IMR-90 (cell line): Measurements from ENCODE around the gene OSGEP. TPM values are rescaled to one million over a fixed set of nuclear protein-coding genes. Genes with fewer than 3 reads are reported as not detected.
A peak's percentile ranks its signal among the peaks of the same experiment; 100 is the strongest.
"Not testable (repeated sequence)": the region's sequence is repeated elsewhere in the genome, so short reads cannot be mapped to it uniquely, and the experiment has no call there.

Source experiments
- ATAC-seq: fragments of 200-7000 bp; cut with Tn5 transposase; 2 replicates; pipeline ENCODE4 v1.9.1; 2020; ENCODE audit warnings: low read depth, mild to moderate bottlenecking, moderate library complexity
- BruUV-seq: library from RNA; stranded (reverse); fragments of 400-500 nt; replicated peaks from 2 replicates; lab custom pipeline; 2021; lab: Mats Ljungman, UMichigan
- CTCF ChIA-PET: fragments of 300-600 bp; formaldehyde crosslinking; extraction: SDS; loops from one replicate; lab custom pipeline; 2021; ENCODE audit warnings: antibody characterized with exemption; lab: Yijun Ruan, JAX
- POLR2A ChIA-PET: fragments of 300-600 bp; sonication (Branson Sonifier 250); formaldehyde crosslinking; loops from one replicate; lab custom pipeline; 2022; ENCODE audit warnings: antibody characterized with exemption; ENCODE audit not compliant: unreplicated experiment; lab: Charles Lee
- DNase-seq: peaks from one replicate; pipeline ENCODE4 v3.0.0; 2013
- H2AFZ ChIP-seq: replicated peaks from 2 replicates; pipeline ENCODE3; 2013; ENCODE audit warnings: low read length, mild to moderate bottlenecking; ENCODE audit not compliant: poor library complexity
- H2AK5ac ChIP-seq: 2 replicates; pipeline ENCODE4 v1.6.1; 2013; ENCODE audit warnings: low read depth, low read length, inconsistent platforms
- H2AK9ac ChIP-seq: replicated peaks from 2 replicates; pipeline ENCODE3; 2013; ENCODE audit warnings: mild to moderate bottlenecking, low read depth, low read length, moderate library complexity; ENCODE audit not compliant: poor library complexity
- H2BK120ac ChIP-seq: 2 replicates; pipeline ENCODE4 v1.6.1; 2013; ENCODE audit warnings: low read depth, low read length, inconsistent platforms
- H2BK15ac ChIP-seq: 3 replicates; pipeline ENCODE4 v1.6.1; 2013; ENCODE audit warnings: low read depth, low read length, inconsistent platforms
- H2BK20ac ChIP-seq: 2 replicates; pipeline ENCODE4 v1.6.1; 2013; ENCODE audit warnings: low read depth, mild to moderate bottlenecking, inconsistent platforms, low read length, moderate library complexity
- H2BK5ac ChIP-seq: 2 replicates; pipeline ENCODE4 v1.6.1; 2013; ENCODE audit warnings: mild to moderate bottlenecking, low read depth, low read length, inconsistent platforms; ENCODE audit not compliant: poor library complexity, severe bottlenecking
- H3K14ac ChIP-seq: replicated peaks from 2 replicates; pipeline ENCODE4 v1.6.1; 2013; ENCODE audit warnings: low read depth, low read length, inconsistent platforms
- H3K18ac ChIP-seq: 2 replicates; pipeline ENCODE4 v1.6.1; 2013; ENCODE audit warnings: low read depth, low read length, control low read depth
- H3K23ac ChIP-seq: 2 replicates; pipeline ENCODE4 v1.6.1; 2013; ENCODE audit warnings: low read depth, low read length, inconsistent platforms
- H3K27ac ChIP-seq: 2 replicates; pipeline ENCODE4 v1.5.1; 2013; ENCODE audit warnings: mild to moderate bottlenecking, control low read depth, low read length; ENCODE audit not compliant: insufficient read depth
- H3K27me3 ChIP-seq: 2 replicates; pipeline ENCODE4 v1.6.1; 2013; ENCODE audit warnings: low read length; ENCODE audit not compliant: control insufficient read depth, insufficient read depth
- H3K36me3 ChIP-seq: 2 replicates; pipeline ENCODE4 v1.6.1; 2013; ENCODE audit warnings: low read length, mixed read lengths; ENCODE audit not compliant: control insufficient read depth, insufficient read depth
- H3K4ac ChIP-seq: 2 replicates; pipeline ENCODE4 v1.6.1; 2013; ENCODE audit warnings: low read depth, low read length, inconsistent platforms
- H3K4me1 ChIP-seq: 2 replicates; pipeline ENCODE4 v1.6.1; 2013; ENCODE audit warnings: low read length, mixed read lengths; ENCODE audit not compliant: control insufficient read depth, insufficient read depth
- H3K4me2 ChIP-seq: 2 replicates; pipeline ENCODE4 v1.6.1; 2013; ENCODE audit warnings: low read depth, mild to moderate bottlenecking, control low read depth, low read length, moderate library complexity
- H3K4me3 ChIP-seq: 2 replicates; pipeline ENCODE4 v1.5.1; 2013; ENCODE audit warnings: low read depth, mild to moderate bottlenecking, control low read depth, low read length, moderate library complexity; ENCODE audit not compliant: insufficient read depth
- H3K56ac ChIP-seq: 2 replicates; pipeline ENCODE4 v1.6.1; 2013; ENCODE audit warnings: low read length, inconsistent platforms; ENCODE audit not compliant: insufficient read depth; ENCODE audit errors: extremely low read depth
- H3K79me1 ChIP-seq, 2 experiments: 2 replicates each; pipeline ENCODE4 v1.6.1; 2013; ENCODE audit warnings: low read length in 2 of 2, inconsistent platforms in 1 of 2, low read depth in 1 of 2
- H3K9ac ChIP-seq: 2 replicates; pipeline ENCODE4 v1.6.1; 2013; ENCODE audit warnings: low read depth, low read length, control low read depth
- H3K9me1 ChIP-seq: 2 replicates; pipeline ENCODE4 v1.6.1; 2013; ENCODE audit warnings: low read length, inconsistent platforms; ENCODE audit not compliant: insufficient read depth
- H3K9me3 ChIP-seq: 2 replicates; pipeline ENCODE4 v1.6.1; 2013; ENCODE audit warnings: low read length; ENCODE audit not compliant: control insufficient read depth, insufficient read depth
- H4K20me1 ChIP-seq: 2 replicates; pipeline ENCODE4 v1.6.1; 2013; ENCODE audit warnings: low read length, inconsistent platforms; ENCODE audit not compliant: insufficient read depth
- H4K5ac ChIP-seq: 2 replicates; pipeline ENCODE4 v1.6.1; 2013; ENCODE audit warnings: mild to moderate bottlenecking, low read depth, low read length, control low read depth
- H4K8ac ChIP-seq, 2 experiments: 2 replicates each; pipeline ENCODE4 v1.6.1; 2013; ENCODE audit warnings: low read depth in 2 of 2, low read length in 2 of 2, control low read depth in 1 of 2, inconsistent platforms in 1 of 2
- H4K91ac ChIP-seq: 2 replicates; pipeline ENCODE4 v1.6.1; 2013; ENCODE audit warnings: low read depth, low read length, inconsistent platforms; ENCODE audit not compliant: insufficient read depth
- MAZ ChIP-seq: IDR thresholded peaks from 2 replicates; pipeline ENCODE4 v1.6.1; 2012; ENCODE audit warnings: low read depth, mild to moderate bottlenecking, low read length, improper control_type of control experiment, moderate library complexity, borderline replicate concordance
- POLR2A ChIP-seq: IDR thresholded peaks from 2 replicates; pipeline ENCODE4 v1.6.1; 2012; ENCODE audit warnings: mild to moderate bottlenecking, low read depth, low read length
- WGBS, 2 experiments: methylation state at CpG; one replicate each; pipeline versions ENCODE4 v1.1.5 to v1.1.7; 2013; ENCODE audit warnings: missing lambda C conversion rate in 2 of 2; ENCODE audit not compliant: insufficient read length in 1 of 2; ENCODE audit errors: extremely low coverage in 2 of 2; 5-methylcytosine and 5-hydroxymethylcytosine counted together
- dilution Hi-C: fragments of 300-500 bp; cut with HindIII; formaldehyde crosslinking; loops from one replicate; pipeline ENCODE4 v1.14.3; 2018; ENCODE audit warnings: low sequenced_read_pairs; ENCODE audit not compliant: unreplicated experiment
- in situ Hi-C: fragments of 300-500 bp; cut with MboI; formaldehyde crosslinking; loops from 3 replicates; pipeline ENCODE4 v1.14.3; 2019; ENCODE audit warnings: low sequenced_read_pairs, inconsistent platforms, mixed read lengths
- intact Hi-C: fragments of 100-400 bp; cut with micrococcal nuclease; formaldehyde crosslinking; loops from 2 replicates; pipeline ENCODE4 v1.10.0; 2022
- polyA plus RNA-seq, 3 experiments: library from polyadenylated mRNA; depleted of rRNA; stranded (reverse); fragments of >200 nt; gene quantifications; 2 replicates each; pipeline ENCODE4 v1.2.3, GENCODE V29; 2012; ENCODE audit warnings: low replicate concordance in 1 of 3
- total RNA-seq: library from RNA; depleted of rRNA; stranded (reverse); fragments of >200 nt; gene quantifications from 2 replicates; pipeline ENCODE4 v1.2.3, GENCODE V29; 2012

The OSGEP gene
- total and polyA plus RNA-seq, 2 of the 4 experiments (the other 2 are of a cell fraction) = 24.7 to 32.4 TPM

DNA sequence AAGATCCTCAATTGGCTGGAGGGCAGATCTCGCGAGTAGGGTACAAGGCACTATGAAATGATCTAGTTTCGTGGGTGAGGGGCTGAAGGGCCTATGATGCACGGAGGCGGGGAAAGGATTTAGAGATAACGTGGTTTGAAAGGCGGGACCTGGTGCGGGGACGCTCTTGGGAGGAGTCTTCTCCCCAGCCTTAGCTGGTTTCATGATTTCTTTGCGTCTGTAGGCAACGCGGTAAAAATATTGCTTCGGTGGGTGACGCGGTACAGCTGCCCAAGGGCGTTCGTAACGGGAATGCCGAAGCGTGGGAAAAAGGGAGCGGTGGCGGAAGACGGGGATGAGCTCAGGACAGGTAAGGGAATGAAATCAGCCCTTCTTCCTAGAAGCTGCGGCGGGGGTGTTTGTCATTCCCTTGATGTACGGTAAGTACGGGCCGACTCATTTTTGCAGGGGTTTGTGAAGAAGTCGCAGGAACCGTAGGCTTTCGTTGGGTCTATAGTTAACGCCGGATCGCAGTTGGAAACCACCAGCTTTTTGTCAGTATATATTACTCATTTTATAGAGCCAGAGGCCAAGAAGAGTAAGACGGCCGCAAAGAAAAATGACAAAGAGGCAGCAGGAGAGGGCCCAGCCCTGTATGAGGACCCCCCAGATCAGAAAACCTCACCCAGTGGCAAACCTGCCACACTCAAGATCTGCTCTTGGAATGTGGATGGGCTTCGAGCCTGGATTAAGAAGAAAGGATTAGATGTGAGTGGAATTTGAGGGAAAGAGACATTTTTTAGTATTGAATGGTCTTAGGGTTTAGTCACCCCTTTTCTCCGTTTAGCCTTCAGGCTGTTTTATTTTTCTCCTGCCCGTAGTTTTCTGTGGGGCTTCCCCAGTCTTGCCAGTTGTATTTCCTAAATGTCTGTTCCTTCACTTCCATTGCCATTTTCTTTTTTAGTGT, 1.0 kb upstream of the OSGEP start:
- 0 out of 2 replicates have a peak, but pooled peaks cover 4% of the 10 kb centered on the region for H3K4me1 ChIP-seq
- no peak overlapping the region for H2BK15ac ChIP-seq
- peak overlapping the region; percentile 51 for H2BK120ac ChIP-seq
- DNase-seq (peak; percentile 89), ATAC-seq (peak; percentile 78)
- CTCF ChIA-PET = interaction anchor here (1.4 kb wide), 1 partner anchor 40 kb away, joined by 7 read pairs; no protein-coding TSS in a partner anchor
- peak overlapping the region; percentile 34 for H4K5ac ChIP-seq
- peaks cover 26% of the 10 kb centered on the region for H3K36me3 ChIP-seq
- peak; percentile 48 for TF ChIP-seq POLR2A
- TF ChIP-seq MAZ = no peak
- peak overlapping the region; percentile 97 for H2AFZ ChIP-seq
- H3K14ac ChIP-seq = peak overlapping the region; percentile 84
- dilution Hi-C loops (no loop called here), intact Hi-C loops (loop anchor here (1.0 kb wide), 3 partner anchors 43 to 154 kb away; partner anchors contain the start of gene PARP2), in situ Hi-C loops (loop anchor here (25.0 kb wide), 1 partner anchor 632 kb away; the partner anchor contains the start of gene ZNF219)
- no peaks in the 10 kb centered on the region for H3K9me3 ChIP-seq
- H3K56ac ChIP-seq = peak overlapping the region; percentile 85
- peak overlapping the region; percentile 62 for H3K4me3 ChIP-seq
- POLR2A ChIA-PET = interaction anchor here (0.9 kb wide), 1 partner anchor 11 kb away, joined by 3 read pairs; no protein-coding TSS in a partner anchor
- H2BK5ac ChIP-seq = peak overlapping the region; percentile 77
- peak overlapping the region; percentile 75 to 87 for H4K8ac ChIP-seq
- H3K27me3 ChIP-seq = no peaks in the 10 kb centered on the region
- H3K9me1 ChIP-seq = peaks cover 8% of the 10 kb centered on the region; the same call in 1 of the 2 replicates
- peak overlapping the region; percentile 76 for H3K23ac ChIP-seq
- WGBS, 2 experiments = 1% methylated on average over 21 of the region's 39 CpGs; no CpG with 5 or more reads in 1 of the 2 experiments
- peak overlapping the region; percentile 80 for H3K27ac ChIP-seq
- no TSS peak for BruUV-seq
- peak overlapping the region; percentile 88 for H2AK9ac ChIP-seq
- H3K79me1 ChIP-seq = peaks cover 26 to 48% of the 10 kb centered on the region in 2 experiments
- peak overlapping the region; percentile 68 for H4K91ac ChIP-seq
- H2AK5ac ChIP-seq = peak overlapping the region; percentile 72
- 0 out of 2 replicates have a peak, but pooled peaks cover 1% of the 10 kb centered on the region for H4K20me1 ChIP-seq
- peak overlapping the region; percentile 12; the same call in 1 of the 2 replicates for H3K18ac ChIP-seq
- H2BK20ac ChIP-seq = no peak overlapping the region
- H3K4me2 ChIP-seq = peak overlapping the region; percentile 55
- peak overlapping the region; percentile 91 for H3K4ac ChIP-seq
- H3K9ac ChIP-seq = peak overlapping the region; percentile 85

DNA sequence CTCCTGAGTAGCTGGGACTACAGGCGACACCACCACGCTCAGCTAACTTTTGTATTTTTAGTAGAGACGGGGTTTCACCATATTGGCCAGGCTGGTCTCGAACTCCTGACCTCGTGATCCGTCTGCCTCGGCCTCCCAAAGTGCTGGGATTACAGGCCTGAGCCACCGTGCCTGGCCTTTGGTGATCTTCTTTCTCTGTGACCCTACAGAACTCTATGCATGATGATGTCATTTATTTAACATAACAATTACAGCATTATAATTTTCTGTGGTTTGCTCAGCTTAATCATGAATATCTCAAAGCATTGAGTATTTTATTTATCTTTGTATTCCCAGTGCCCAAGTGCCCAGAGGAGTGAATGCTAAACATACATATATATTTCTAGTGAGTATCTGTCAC, 1.8 kb downstream of the OSGEP start:
- H2AFZ ChIP-seq, H4K8ac ChIP-seq, H3K18ac ChIP-seq, H2BK20ac ChIP-seq, BruUV-seq, H2AK9ac ChIP-seq, H3K9ac ChIP-seq, POLR2A ChIA-PET, H3K23ac ChIP-seq, CTCF ChIA-PET, H2BK120ac ChIP-seq, H2BK15ac ChIP-seq, H3K9me1 ChIP-seq, H4K91ac ChIP-seq, dilution Hi-C loops, H3K27me3 ChIP-seq, H3K9me3 ChIP-seq, H3K4ac ChIP-seq, H2AK5ac ChIP-seq, H3K4me1 ChIP-seq, H3K4me2 ChIP-seq, H3K56ac ChIP-seq, intact Hi-C loops, ATAC-seq, H3K4me3 ChIP-seq, H4K20me1 ChIP-seq, H2BK5ac ChIP-seq, DNase-seq, H4K5ac ChIP-seq, H3K14ac ChIP-seq, H3K27ac ChIP-seq: not testable (repeated sequence)
- 100% methylated on average over 6 of the region's 8 CpGs; no CpG with 5 or more reads in 1 of the 2 experiments for WGBS, 2 experiments
- in situ Hi-C loops = loop anchor here (25.0 kb wide), 1 partner anchor 634 kb away; the partner anchor contains the start of gene ZNF219
- Histone ChIP-seq H3K79me1 (peaks cover 18 to 29% of the 10 kb centered on the region in 2 experiments), H3K36me3 (peaks cover 27% of the 10 kb centered on the region)
